Left ventricle myocardium inferior (tissue), 1 donor: ENCODE results near the gene GPR50. TPM values are rescaled to one million over a fixed set of nuclear protein-coding genes. Genes with fewer than 3 reads are reported as not detected.

Experiments used
- DNase-seq: peaks from one replicate; pipeline ENCODE4 v3.0.0-alpha.2; 2020
- H3K27ac ChIP-seq: fragments of 200-600 bp; replicated peaks from 2 replicates; pipeline ENCODE4 v1.8.0; 2021
- H3K27me3 ChIP-seq: fragments of 200-600 bp; 2 replicates; pipeline ENCODE4 v1.8.0; 2021; ENCODE audit warnings: low read depth
- H3K36me3 ChIP-seq: fragments of 200-600 bp; 2 replicates; pipeline ENCODE4 v1.8.0; 2021
- H3K4me1 ChIP-seq: fragments of 200-600 bp; 2 replicates; pipeline ENCODE4 v1.8.0; 2021
- H3K4me3 ChIP-seq: fragments of 200-600 bp; 2 replicates; pipeline ENCODE4 v1.8.0; 2021; ENCODE audit warnings: mild to moderate bottlenecking, moderate library complexity
- H3K9me3 ChIP-seq: fragments of 200-600 bp; replicated peaks from 2 replicates; pipeline ENCODE4 v1.8.0; 2021
- CTCF ChIP-seq: fragments of 200-600 bp; IDR thresholded peaks from 2 replicates; pipeline ENCODE4 v1.8.0; 2021; ENCODE audit warnings: antibody characterized with exemption, mild to moderate bottlenecking, borderline replicate concordance
- intact Hi-C: fragments of 100-400 bp; cut with micrococcal nuclease; formaldehyde crosslinking; loops from one replicate; pipeline ENCODE4 v1.11.0; 2022
- microRNA-seq: library from miRNA; unstranded; fragments of <30 nt; microRNA quantifications from one replicate; pipeline ENCODE4 v1.2.0, GENCODE V29; 2020
- total RNA-seq: library from RNA; stranded (reverse); fragmentation: NEBNext Ultra II Directional; extraction: Animal tissue kit (Norgen Biotek cat#: 25700); gene quantifications from one replicate; pipeline ENCODE4 v1.2.1, GENCODE V29; 2021
- donor health status: DM: no; HTN: yes; CAD: no; lungs with severe emphysema.

The GPR50 gene
- total RNA-seq, 1 donor from 2014 or later = not detected

- no peak overlapping the region for H3K27ac ChIP-seq
- intact Hi-C loops = no loop called here
- no peak overlapping the region for H3K4me3 ChIP-seq
- DNase-seq = no peak
- no peak for TF ChIP-seq CTCF
- no peaks in the 10 kb centered on the region for H3K9me3 ChIP-seq
- H3K36me3 ChIP-seq = no peaks in the 10 kb centered on the region
- H3K4me1 ChIP-seq = no peaks in the 10 kb centered on the region
- H3K27me3 ChIP-seq = peaks cover 20% of the 10 kb centered on the region
These were observed 50.6 kb downstream of the GPR50 start for GRCh38 chrX:151226941-151227340.

- peaks cover 20% of the 10 kb centered on the region for H3K27me3 ChIP-seq
- TF ChIP-seq CTCF = no peak
- H3K36me3 ChIP-seq = no peaks in the 10 kb centered on the region
- no peak for DNase-seq
- no peak overlapping the region for H3K27ac ChIP-seq
- H3K9me3 ChIP-seq = no peaks in the 10 kb centered on the region
- no peak overlapping the region for H3K4me3 ChIP-seq
- H3K4me1 ChIP-seq = no peaks in the 10 kb centered on the region
- intact Hi-C loops = no loop called here
These were observed 51.2 kb downstream of the GPR50 start for GRCh38 chrX:151227627-151228026.

GRCh38 chrX:151228935-151229334, 52.6 kb downstream of the GPR50 start:
- DNase-seq = no peak
- Histone ChIP-seq H3K4me1 (no peaks in the 10 kb centered on the region), H3K36me3 (no peaks in the 10 kb centered on the region), H3K27ac (no peak overlapping the region), H3K27me3 (peaks cover 20% of the 10 kb centered on the region), H3K9me3 (no peaks in the 10 kb centered on the region), H3K4me3 (no peak overlapping the region)
- no peak for TF ChIP-seq CTCF
- intact Hi-C loops = no loop called here

Small RNAs within 50 kb of the gene (microRNA-seq; reads per million reads assigned to microRNA genes)
- not detected for gene MIR4330

Other genes starting within 250 kb of the GPR50 start
- gene HMGB3, start 193.2 kb upstream of the GPR50 start, total RNA-seq = 5.6 TPM
- 26.0 TPM for gene VMA21, start 220.6 kb downstream of the GPR50 start, total RNA-seq